ENCODE data around the gene SRCIN1.

SRCIN1 gene

GRCh38 chr17:38561416-38562214 lies 44.1 kb downstream of the SRCIN1 start:
- peaks cover 29% of the 10 kb centered on the region for H3K4me1 ChIP-seq (ENCODE audit: control insufficient read depth, low read length)
- H3K27me3 ChIP-seq (ENCODE audit: control insufficient read depth, low read length), result peaks cover 41% of the 10 kb centered on the region
- TF ChIP-seq EZH2phosphoT487 (IDR thresholded peaks at IDR 0.05; ENCODE audit: borderline replicate concordance, low read length) (no peak), CTCF (IDR thresholded peaks at IDR 0.05; ENCODE audit: low read depth, low read length, poor library complexity, severe bottlenecking) (no peak)
- no peaks in the 10 kb centered on the region for H4K20me1 ChIP-seq (ENCODE audit: control insufficient read depth, insufficient read depth, low read depth, low read length)
- no peaks in the 10 kb centered on the region for H3F3A ChIP-seq (ENCODE audit: control insufficient read depth, insufficient read depth)
- no peak overlapping the region for H3K4me3 ChIP-seq (ENCODE audit: low read length)
- H3K79me2 ChIP-seq (ENCODE audit: control insufficient read depth, low read length), result no peaks in the 10 kb centered on the region
- H3K9me3 ChIP-seq (ENCODE audit: control insufficient read depth, insufficient read depth, low read length), result no peaks in the 10 kb centered on the region
- H3K9me2 ChIP-seq (replicated peaks; ENCODE audit: control insufficient read depth, low read length), result no peaks in the 10 kb centered on the region
- H3K27ac ChIP-seq (ENCODE audit: low read depth, low read length), result no peak overlapping the region
- H3K36me3 ChIP-seq (ENCODE audit: control insufficient read depth, low read length), result no peaks in the 10 kb centered on the region
- no peak overlapping the region for H3K4me2 ChIP-seq (ENCODE audit: low read length)

GRCh38 chr17:38560503-38561318 lies 45.0 kb downstream of the SRCIN1 start:
- H3K4me2 ChIP-seq (ENCODE audit: low read length), result peak overlapping the region; percentile 100
- TF ChIP-seq EZH2phosphoT487 (IDR thresholded peaks at IDR 0.05; ENCODE audit: borderline replicate concordance, low read length) (no peak), CTCF (IDR thresholded peaks at IDR 0.05; ENCODE audit: low read depth, low read length, poor library complexity, severe bottlenecking) (no peak)
- H3K4me3 ChIP-seq (ENCODE audit: low read length), result no peak overlapping the region
- no peaks in the 10 kb centered on the region for H3K9me3 ChIP-seq (ENCODE audit: control insufficient read depth, insufficient read depth, low read length)
- peaks cover 29% of the 10 kb centered on the region for H3K4me1 ChIP-seq (ENCODE audit: control insufficient read depth, low read length)
- no peaks in the 10 kb centered on the region for H3F3A ChIP-seq (ENCODE audit: control insufficient read depth, insufficient read depth)
- no peak overlapping the region for H3K27ac ChIP-seq (ENCODE audit: low read depth, low read length)
- no peaks in the 10 kb centered on the region for H4K20me1 ChIP-seq (ENCODE audit: control insufficient read depth, insufficient read depth, low read depth, low read length)
- H3K79me2 ChIP-seq (ENCODE audit: control insufficient read depth, low read length), result no peaks in the 10 kb centered on the region
- H3K27me3 ChIP-seq (ENCODE audit: control insufficient read depth, low read length), result peaks cover 32% of the 10 kb centered on the region
- no peaks in the 10 kb centered on the region for H3K36me3 ChIP-seq (ENCODE audit: control insufficient read depth, low read length)
- H3K9me2 ChIP-seq (replicated peaks; ENCODE audit: control insufficient read depth, low read length), result no peaks in the 10 kb centered on the region

- Histone ChIP-seq H3K4me1 (ENCODE audit: control insufficient read depth, low read length) (peaks cover 29% of the 10 kb centered on the region), H4K20me1 (ENCODE audit: control insufficient read depth, insufficient read depth, low read depth, low read length) (no peaks in the 10 kb centered on the region), H3K9me2 (replicated peaks; ENCODE audit: control insufficient read depth, low read length) (no peaks in the 10 kb centered on the region), H3K79me2 (ENCODE audit: control insufficient read depth, low read length) (no peaks in the 10 kb centered on the region), H3K4me2 (ENCODE audit: low read length) (peak overlapping the region; percentile 100), H3K36me3 (ENCODE audit: control insufficient read depth, low read length) (no peaks in the 10 kb centered on the region), H3K9me3 (ENCODE audit: control insufficient read depth, insufficient read depth, low read length) (no peaks in the 10 kb centered on the region), H3K27ac (ENCODE audit: low read depth, low read length) (no peak overlapping the region), H3F3A (ENCODE audit: control insufficient read depth, insufficient read depth) (no peaks in the 10 kb centered on the region), H3K27me3 (ENCODE audit: control insufficient read depth, low read length) (peaks cover 28% of the 10 kb centered on the region), H3K4me3 (ENCODE audit: low read length) (peak overlapping the region; percentile 91)
- no peak for TF ChIP-seq EZH2phosphoT487 (IDR thresholded peaks at IDR 0.05; ENCODE audit: borderline replicate concordance, low read length)
Observed at GRCh38 chr17:38559880-38560230, 45.9 kb downstream of the SRCIN1 start.

Data from DOHH2 (cell line).